ENCODE data around the gene ERMAP. TPM values are rescaled to one million over a fixed set of nuclear protein-coding genes. Genes with fewer than 3 reads are reported as not detected.
"Not testable (repeated sequence)": the region's sequence is repeated elsewhere in the genome, so short reads cannot be mapped to it uniquely, and the experiment has no call there.

The ERMAP gene
- polyA plus RNA-seq, 3 donors = 19.5 to 26.1 (median 24.3) TPM

DNA sequence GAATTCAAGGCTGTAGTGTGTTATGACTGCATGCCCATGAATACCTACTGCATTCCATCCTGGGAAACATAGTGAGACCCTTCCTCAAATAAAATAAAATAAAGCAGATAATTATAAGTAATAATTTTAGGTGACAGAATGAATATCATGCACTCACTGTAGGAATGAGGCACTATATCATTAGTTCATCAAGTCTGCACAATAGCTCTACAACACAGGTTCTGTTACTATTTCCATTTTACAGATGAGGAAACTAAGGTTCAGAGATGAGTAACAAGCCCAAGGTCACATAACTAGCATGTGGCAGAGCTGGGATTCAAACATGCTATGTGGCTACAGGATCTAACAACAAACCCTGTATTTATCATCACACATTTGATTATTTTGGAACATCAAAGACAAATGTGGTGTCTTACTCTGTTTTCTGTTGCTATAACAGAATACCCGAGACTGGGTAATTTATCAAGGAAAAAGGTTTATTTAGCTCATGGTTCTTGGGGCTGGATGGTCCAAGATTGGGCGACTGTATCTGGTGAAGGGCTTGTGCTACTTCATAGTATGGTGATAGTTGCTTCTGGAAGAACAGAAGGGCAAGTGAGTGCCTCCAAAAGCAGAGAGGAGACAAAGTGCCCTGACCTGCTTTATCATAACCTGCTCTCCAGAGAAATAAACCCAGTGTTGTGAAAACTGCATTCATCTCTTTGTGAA is 24.7 kb downstream of the ERMAP start:
- no peak for DNase-seq

DNA sequence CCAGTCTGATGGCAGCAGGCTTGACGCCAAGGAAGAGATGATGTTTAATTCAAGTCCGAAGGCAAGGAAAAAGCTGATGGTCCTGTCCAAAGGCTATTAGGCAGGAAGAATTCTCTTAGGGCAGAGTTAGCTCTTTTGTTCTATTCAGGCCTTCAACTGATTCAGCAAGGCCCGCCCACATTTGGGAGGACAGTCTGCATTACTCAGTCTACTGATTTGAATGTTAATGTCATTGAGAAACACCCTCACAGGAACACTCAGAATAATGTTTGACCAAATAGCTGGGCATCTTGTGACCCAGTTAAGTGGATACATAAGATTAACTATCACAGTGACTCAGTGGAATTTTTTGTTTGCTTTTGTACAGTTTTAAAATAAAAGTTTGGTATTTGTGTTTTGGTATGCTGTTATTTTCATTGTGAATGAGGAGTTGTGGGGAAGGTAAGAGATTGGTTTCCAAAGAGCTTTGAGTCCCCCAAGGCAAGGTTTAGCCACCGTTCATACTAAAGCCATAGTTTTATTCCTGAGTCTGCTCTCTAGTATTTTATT is 27.7 kb downstream of the ERMAP start:
- no peak for DNase-seq

DNA sequence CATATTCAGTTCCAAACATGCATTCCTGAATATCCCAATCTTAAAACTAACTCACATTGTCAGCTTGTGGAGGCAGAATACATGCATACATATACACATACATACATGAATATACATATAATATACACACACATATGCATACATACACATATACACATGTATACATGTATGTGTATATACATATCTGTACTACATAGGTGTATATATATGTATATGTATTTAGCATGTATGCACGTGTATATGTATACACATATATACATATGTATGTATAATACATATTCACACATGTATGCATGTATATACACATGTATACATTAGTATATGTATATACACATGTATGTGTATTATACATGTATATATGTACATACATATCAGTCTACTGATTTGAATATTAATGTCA is 28.3 kb downstream of the ERMAP start:
- no peak for DNase-seq

DNA sequence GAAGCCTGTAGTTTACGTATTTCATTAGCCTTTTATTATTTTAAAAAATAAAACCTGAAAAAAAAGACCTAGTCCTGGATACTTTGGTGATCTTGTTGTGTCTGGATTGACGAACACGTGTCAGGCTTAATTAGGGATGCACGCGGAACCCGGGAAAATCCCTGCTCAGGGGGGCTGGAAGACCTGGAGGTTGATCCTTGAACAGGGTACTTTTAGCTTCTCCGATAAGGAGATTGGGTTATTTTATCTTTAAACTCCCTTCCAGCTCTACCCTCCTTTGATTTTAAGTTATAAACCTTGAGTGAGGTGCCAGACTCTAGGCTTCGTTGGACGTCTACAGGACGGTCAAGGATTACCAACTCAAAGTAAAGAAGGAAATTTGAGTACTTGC is 28.9 kb downstream of the ERMAP start:
- DNase-seq = no peak

DNA sequence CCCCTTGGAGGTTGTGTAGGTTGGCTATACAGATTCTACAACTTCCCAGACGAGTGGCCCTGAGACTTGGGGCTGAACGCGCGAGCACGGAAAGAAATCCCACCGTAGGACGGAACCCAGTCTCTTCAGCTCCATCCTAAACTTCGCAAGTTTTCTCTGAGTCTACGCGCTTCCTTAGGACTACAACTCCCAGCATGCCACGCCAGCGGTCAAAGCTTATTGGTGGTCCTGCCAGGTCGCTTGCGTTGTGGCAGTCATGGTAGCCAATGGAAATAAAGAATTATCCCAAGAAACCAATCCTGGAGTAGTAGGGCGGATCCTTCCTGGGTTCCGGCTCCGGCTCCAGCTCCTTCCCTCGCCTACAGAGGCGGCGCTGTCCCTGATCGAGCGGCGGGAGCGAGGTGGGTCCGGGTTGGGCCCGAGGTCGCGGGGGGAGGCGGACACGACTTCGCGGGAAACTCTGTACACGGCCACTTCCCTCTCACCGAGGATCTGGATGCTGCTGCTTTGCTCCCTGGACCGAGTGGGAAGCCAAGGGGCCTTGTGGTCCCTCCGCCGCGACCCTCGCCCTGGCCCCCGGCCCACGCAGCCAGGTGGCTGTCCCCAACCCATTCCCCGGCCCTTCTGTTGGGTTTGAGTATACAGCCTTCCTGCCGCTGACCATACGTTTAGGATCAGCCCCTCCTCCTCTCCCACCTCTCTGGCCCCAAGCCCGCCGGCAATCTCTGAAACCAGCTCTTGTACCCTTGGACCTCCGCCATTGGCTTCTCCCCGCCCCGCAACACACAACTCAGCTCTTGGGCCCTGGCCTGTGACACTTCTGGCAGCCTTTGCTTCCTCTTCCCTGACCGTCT is 29.6 kb downstream of the ERMAP start, which contains the start of gene ZNF691:
Gene ZNF691 (plus strand): TSS at position 357 of the 854 bp plus-strand sequence. CDS start 3,046 bp downstream, outside the sequence.
- peak; percentile 97 for DNase-seq

DNA sequence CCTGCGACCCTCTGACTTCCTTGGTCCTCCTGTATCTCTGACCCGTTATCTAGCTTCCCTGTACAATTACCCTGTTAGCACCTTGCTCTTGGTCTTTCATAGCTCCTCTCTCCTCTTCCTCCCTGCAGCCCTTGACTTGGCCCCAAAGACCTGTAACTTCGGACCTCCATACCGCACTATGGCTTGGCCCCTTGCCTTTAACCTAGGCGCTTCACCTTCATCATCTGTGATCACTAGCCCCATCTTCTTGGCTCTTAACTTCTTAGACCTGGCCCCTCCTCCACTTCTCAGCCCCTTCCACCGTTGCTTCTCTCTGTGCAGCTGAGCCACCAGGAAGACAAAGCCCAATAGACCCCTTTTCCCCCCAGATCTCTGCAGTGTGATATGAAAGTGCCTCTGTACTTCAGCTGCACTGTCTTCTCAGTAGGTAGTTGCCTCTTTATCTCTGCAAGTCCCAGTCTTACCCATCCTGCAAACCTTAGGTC is 30.2 kb downstream of the ERMAP start:
- no peak for DNase-seq

DNA sequence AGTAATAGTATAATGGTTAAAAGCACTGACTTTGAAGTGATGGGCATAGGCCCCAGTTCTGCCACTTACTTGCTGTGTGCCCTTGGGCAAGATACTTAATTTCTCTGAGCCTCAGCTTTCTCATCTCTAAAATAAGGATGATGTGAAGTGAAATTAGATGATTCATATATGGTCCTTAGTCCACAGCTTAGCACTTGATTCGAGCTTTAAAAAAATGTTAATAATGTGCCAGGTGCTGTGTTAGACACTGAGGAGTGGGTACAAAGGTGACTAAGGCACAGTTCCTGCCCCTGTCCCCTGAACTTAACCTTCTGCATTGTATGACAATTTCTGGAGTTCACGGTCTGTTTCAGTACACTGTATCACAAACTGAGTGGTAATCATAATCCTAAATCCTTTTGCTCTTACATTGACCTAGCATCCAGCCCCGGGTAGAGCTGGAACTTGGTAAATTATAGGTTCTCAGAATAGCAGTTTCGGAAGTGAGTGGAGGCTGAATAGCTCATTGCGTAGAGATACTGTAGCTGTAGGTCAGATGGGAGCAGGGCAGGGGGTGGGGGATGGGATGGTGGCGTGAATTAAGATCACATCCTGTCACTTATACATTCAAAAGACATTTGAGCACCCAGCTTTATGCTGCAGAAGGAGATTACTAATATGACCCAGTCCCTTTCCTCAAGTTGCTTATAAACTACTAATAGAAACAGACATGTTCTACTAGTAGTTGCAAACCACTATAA is 31.0 kb downstream of the ERMAP start:
- DNase-seq = no peak

DNA sequence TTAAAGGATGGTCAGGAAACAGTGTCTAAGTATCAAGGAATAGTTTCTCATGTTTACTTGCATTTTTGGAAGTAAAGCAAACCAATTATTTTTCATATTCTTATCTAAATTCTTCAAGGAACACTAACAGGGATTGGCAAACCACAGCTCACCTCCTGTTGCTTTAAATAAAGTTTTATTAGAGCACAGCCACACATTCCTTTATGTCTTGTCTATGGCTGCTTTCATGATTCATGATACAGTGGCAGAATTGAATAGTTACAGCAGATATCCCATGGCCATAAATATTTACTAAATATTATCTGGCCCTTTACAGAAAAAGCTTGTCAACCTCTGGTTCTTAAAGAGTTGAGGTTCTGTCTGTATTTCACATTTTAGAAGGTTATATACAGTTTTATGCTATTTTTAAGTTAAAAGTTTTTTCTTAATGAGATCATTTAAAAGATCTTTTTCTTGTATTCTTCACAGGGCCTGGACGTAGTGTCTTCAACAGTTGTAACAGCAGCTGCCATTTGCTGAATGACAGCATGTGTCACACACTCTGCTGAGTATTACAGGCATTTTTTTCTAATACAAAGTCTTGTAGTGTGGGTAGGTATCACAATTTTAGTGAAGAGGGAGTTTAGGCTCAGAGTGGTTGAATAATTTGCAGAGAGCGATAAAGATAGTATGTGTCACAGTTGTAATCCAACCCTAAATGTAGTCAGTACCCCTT is 32.1 kb downstream of the ERMAP start:
- DNase-seq = no peak

DNA sequence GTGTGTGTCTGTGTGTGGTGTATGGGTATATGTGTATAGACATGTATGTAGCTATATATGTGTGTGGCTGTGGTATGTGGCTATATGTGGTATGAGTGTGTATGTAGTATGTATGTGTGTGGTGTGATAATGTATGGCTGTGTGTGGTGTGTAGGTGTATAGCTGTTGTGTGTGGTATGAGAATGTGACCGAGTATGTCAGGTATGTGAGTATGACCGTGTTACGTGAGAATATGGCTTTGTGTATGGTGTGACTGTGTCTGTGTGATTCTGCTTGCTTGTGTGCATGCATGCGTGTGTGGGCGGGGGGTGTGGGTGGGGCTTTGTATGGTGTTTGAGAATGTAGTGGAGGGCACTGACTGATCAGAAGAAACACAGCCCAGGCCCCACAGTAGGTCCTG is 33.0 kb downstream of the ERMAP start:
- no peak for DNase-seq

DNA sequence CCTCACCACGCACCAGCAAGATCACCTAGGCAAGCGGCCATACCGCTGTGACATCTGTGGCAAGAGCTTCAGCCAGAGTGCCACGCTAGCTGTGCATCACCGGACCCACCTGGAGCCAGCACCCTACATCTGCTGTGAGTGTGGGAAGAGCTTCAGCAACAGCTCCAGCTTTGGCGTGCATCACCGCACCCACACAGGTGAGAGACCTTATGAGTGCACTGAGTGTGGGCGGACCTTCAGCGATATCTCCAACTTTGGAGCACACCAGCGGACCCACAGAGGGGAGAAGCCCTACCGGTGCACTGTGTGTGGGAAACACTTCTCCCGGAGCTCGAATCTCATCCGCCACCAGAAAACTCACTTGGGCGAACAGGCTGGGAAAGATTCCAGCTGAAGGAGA is 34.5 kb downstream of the ERMAP start:
- DNase-seq = no peak

DNA sequence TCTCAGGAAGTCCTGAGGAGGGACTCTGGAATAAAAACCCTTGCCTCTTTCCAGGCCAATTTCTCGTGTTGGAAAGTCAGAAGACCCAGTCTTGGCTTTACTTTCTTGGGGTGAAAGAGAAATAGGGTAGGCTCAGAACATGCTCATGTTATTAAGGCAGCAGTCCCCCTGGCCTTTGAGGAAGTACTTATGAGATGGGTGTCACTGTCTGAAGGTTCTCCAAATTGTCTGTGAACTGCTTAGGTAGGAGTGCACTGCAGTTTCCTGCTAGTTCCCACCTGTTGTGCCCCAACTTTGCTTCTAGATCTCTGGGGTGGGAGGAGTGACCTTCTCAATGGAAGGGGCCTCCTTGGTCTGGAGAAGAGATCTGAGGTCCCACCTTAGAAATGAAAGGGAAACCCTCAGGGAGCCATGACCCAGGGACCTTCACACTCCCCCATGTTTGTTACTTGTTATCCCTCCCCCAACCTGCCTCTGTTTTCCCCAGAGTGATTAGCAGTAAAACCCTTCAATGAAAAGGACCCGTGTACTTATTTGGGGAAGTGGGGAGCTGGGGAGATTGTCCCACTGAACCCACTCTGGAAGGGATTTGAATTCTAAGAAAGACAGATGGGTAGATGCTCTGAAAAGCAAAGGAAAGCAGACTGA is 35.2 kb downstream of the ERMAP start:
- no peak for DNase-seq

DNA sequence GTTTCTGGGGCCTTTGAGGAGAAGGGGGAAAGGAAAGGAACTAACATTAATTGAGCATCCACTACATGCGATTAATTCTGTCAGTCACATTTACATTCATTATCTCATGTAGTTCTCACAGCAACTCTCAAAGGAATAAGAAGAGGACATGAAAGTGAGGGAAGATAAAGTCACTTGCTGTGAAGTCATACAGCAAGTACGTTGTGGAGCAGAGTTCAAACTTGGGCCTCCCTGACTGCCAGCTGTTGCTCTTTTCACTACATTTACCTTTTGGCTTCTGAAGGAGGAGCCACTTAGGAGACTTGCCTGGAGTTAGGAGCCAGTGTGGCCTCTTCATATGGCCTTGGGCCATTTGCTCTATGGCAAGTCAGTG is 35.7 kb downstream of the ERMAP start:
- DNase-seq = no peak

DNA sequence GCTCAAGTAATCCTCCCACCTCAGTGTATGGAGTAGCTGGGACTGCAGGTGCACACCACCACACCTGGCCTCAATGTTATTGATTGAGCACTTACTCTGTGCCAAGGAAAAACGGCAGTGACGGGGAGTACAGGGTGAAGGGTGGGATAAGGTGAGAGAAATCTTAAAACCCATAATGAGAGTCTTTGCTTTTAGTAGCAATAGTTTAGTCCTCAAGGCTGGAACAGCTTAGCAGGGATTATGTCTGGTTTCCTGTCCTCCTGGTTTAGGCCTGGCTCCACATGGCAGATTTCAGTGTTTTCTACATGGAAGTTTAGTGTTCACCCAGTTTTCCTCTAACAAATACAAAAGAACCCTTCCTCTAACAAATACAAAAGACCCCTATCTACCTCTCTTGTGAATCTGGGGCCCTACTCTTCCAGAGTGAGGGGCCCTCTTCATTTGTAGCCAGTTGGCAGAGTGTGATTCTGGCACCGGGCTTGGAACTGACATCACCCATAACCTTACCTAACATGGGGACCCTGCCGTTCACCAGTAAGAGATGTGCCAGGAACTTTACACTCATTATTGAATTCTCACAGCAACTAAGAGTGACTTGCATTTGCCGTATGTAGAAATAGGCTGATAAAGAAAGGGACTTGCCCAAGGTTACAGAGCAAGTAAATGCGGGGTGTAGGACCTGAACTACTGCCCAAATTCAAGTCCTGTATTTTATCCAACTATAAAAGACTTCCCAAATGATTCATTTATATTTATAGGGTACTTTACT is 36.4 kb downstream of the ERMAP start:
- DNase-seq = no peak

DNA sequence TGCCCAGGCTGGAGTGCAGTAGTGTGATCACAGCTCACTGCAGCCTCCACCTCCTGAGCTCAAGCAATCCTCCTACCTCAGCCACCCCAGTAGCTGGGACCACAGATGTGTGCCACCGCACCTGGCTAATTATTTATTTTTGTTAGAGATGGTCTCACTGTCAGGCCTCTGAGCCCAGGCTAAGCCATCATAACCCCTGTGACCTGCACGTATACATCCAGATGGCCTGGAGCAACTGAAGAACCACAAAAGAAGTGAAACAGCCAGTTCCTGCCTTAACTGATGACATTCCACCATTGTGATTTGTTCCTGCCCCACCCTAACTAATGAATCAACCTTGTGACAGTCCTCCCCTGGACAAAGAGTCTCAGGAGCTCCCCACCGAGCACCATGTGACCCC is 39.6 kb downstream of the ERMAP start:
- DNase-seq = not testable (repeated sequence)

DNA sequence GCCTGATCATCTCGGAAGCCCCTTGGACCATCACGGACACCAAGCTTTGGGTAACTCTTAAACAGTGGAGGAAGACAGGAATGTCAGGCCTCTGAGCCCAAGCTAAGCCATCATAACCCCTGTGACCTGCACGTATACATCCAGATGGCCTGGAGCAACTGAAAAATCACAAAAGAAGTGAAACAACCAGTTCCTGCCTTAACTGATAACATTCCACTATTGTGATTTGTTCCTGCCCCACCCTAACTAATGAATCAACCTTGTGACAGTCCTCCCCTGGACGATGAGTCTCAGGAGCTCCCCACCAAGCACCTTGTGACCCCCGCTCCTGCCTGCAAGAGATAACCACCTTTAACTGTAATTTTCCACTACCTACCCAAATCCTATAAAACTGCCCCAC is 42.4 kb downstream of the ERMAP start:
- not testable (repeated sequence) for DNase-seq

DNA sequence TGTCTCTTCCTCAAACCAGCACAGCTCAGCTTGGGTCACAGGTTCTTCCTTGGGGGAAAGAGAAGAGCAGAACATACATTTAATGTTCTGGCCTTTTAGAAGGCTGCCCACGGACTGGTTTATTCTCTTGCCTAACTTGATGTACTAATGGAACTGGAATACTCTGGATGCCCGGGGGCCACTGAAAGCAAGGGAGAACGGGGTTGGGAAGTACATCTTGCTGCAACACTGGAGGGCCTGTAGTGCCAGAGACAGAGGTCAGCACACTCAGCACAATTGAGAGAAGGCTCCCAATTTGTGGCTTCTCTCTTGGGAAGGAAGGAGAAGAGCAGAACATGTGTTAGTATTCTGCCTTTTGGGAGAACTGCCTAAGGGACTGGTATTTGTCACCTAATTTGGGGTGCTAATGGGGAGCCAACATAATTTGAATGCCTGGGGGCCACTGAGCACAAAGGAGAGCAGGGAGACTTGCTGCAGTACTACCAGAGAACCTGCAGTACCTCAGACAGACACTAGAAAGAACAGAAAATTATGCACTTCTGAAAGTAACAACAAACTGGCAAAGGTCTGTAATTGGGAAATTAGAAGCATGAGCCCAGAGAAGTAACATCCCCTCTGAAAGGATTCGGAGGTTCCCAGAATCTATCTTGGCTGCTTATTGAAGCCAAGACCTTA is 43.6 kb downstream of the ERMAP start:
- DNase-seq = no peak

DNA sequence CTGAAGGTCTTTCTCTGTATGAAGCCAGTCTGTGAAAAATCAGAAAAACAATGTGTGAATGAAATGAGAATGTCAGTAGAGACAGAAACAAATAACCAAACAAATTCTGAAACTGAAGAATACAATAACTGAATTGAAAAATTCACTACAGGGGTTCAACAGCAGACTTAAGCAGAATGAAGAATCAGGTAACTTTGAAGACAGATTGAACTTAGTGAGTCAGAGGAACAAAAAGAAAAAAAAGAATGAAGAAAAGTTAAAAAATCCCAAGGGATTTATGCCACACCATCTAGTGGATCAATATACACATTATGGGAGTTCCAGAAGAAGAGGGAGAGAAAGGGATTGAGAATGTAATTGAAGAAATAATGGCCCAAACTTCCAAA is 44.1 kb downstream of the ERMAP start:
- DNase-seq = no peak

DNA sequence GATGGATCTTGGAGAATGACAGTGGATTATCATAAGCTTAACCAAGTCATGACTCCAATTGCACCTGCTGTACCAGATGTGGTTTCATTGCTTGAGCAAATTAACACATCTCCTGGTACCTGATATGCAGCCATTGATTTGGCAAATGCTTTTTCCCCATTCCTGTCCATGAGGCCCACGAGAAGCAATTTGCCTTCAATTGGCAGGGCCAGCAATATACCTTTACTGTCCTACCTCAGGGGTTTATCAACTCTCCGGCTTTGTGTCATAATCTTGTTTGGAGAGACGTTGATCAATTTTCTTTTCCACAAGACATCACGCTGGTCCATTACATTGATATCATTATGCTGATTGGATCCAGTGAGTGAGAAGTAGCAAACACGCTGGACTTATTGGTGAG is 49.6 kb downstream of the ERMAP start:
- DNase-seq = no peak

DNA sequence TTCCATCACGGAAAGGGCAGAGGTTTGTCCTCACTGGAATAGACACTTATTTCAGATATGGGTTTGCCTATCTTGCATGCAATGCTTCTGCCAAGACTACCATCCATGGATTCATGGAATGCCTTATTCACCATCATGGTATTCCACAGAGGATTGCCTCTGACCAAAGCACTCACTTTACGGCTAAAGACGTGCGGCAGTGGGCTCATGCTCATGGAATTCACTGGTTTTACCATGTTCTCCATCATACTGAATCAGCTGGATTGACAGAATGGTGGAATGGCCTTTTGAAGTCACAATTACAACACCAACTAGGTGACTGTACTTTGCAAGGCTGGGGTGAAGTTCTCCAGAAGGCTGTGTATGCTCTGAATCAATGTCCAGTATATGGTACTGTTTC is 51.5 kb downstream of the ERMAP start:
- not testable (repeated sequence) for DNase-seq

DNA sequence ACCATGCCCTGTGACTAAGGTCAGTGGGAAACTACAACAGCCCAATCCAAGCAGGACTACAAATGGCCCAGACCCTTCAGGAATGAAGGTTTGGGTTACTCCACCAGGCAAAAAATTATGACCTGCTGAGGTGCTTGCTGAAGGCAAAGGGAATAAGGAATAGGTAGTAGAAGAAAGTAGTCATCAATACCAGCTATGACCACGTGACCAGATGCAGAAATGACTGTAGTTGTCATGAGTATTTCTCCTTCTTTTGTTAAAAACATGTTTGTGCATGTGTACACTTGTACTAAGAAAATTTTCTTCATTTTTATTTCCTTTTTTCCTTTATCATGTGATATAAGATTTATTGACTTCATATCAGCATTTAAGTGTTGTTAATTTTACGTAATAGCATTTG is 52.3 kb downstream of the ERMAP start:
- DNase-seq = not testable (repeated sequence)
